ENCODE results near the gene SENP7.
"Not testable (repeated sequence)": the region's sequence is repeated elsewhere in the genome, so short reads cannot be mapped to it uniquely, and the experiment has no call there.

SENP7 gene

DNA sequence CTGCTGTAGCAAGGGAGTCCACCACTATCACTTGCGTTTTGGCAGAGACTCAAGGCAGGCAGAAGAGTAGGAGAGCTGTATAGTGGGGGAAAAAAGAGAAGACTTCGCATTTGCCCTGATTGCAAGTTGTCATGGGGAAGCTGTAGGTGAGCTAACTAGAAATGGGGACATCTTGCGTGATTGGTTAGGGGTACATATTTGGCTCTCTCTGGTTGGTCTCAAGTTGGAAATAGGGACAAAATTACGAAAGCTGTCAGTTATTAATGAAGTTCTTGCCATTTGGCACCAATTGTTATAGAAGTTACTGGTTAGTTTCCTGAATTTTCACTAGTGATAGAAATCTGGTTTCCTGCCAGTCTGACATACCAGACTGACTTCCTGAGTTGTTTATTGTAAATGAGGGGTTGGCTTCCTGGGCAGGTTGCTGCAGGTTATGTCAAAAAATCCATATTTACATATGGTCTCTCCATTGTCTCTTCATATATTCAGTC, 8.2 kb upstream of the SENP7 start:
- no peak for DNase-seq

DNA sequence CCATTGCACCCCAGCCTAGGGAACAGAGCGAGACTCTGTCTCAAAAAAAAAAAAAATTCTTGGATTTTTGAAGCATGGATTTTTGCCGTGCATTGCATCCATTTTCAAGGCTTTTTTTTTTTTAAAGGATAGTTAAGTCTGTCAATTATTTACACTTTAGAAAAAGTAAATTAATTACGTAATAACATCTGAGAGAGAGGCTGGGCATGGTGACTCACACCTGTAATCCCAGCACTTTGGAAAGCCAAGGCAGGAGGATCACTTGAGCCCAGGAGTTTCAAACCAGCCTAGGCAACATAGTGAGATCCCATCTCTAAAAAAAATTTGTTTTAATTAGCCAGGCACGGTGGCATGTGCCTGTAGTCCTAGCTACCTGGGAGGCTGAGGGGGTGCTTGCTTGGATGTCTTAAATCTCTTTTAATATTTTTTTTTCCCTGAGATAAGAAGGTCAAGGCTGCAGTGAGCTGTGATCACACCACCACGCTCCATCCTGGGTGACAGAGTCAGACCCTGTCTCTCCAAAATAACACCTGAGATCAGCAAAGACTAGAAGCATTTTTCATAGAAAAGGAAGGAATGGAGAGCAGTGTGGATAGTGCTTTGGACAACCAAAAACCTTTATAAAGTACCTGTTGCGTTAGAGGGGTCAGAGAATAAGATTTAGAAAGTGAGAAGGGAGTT, 6.8 kb upstream of the SENP7 start:
- no peak for DNase-seq

DNA sequence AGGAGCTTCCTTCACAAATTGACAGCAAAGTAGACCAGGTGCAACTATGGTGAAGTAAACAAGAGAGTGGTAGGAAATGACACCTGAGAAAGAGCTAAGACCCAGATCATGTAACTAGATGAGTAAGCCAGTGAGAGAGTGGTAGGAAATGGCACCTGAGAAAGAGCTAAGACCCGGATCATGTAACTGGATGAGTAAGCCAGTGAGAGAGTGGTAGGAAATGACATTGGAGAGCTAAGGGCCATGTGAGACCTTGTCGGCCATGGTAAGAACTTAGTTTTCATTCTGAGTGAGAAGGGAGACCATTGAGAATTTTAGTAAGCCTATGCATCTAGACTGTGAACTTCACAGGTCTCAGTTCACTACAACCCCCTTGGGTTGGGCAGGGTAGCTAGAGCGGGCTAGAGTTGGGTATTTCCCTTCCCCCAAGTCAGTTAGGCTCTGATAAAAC, 5.4 kb upstream of the SENP7 start:
- no peak for DNase-seq

DNA sequence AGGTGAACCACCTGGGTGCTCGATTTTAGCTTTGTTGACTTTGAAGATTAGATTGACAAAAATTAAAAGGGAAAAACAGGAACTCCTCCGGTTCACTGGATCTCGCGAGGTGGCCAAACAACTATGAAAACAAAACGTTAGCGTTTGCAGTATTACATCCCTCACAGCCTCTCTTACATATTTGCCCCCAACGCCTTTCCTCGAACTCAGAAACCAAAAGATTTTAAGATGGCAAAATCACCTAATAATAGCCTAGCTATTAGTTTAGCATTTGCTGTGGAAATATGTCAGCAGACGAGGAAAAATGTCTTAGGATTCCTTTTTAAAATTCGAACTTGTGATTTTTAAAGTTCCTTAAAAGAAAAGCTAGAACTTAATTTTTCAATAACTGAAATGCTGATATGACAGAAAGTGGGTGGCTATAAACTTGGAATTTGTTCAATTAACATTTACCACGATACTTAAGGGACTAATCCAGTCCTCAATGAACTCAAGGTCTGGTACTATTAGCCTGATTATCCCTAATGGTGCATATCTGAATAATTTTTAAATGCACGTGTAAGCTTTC, 491 bp upstream of the SENP7 start:
- DNase-seq, result no peak

DNA sequence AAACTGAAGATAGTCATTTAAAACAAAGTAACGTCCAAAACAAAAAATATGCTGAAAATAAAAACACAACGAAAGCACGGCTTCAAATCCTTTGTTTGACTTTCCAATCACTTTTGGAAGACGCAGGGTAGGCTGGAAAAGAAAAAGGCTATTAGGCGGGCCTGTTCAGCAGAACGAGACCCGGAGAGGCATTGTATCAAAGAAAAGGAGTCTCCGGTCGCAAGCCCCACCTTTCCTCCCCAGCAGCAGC, 691 bp downstream of the SENP7 start:
- no peak for DNase-seq

DNA sequence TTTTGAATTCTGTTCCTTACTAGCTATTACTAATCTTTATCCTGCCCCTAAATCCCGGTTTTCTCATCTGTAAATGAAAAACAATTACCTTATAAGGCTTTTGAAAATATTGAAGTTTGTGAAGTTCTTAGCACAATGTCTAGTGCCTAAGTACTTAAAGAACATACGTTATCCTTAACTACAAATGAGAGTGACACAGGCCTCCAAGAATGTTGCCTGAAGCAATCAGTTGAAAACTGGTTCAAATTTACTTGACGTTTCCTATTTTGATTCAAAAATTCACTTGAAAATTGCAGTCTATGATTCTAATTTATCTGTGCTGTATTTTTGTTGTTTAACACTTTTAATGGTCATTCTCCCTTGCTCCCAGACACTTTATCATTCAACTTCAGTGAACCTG, 3.2 kb downstream of the SENP7 start:
- no peak for DNase-seq

DNA sequence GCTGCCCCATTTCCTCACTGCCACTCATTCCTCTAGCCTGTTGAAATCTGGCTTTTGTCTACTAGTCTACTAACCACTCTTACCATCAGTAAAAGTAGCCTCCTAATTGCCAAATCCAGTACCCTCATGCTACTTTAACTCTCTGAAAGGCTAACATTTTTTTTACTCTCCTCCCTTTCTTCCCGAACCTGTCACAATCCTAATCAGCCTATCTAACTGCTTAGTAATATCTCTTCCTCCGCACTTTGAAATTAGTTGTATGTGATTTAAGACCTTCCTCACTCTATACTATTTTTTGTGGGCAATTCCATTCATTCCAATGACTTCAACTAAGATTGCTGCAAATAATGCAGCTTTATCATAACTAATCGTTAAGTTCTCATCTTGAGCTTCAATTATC, 3.7 kb downstream of the SENP7 start:
- DNase-seq, result no peak

DNA sequence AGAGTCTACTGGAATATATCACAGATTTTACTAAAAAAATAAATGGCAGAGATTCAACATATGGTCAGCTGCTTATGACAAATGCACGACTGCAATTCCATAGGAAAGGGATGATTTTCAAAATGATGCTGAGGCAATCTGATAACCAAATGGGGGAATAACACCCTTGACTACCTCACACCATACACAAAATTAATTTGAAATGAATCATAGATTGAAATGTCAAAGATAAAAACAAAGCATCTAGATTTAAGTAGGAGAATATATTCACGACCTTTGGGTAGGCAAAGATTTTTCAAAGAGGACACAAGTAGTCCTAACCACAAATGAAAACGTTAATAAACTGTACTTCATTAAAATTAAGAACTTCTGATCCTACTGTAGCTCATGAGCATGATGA, 11.2 kb downstream of the SENP7 start:
- DNase-seq, result no peak

DNA sequence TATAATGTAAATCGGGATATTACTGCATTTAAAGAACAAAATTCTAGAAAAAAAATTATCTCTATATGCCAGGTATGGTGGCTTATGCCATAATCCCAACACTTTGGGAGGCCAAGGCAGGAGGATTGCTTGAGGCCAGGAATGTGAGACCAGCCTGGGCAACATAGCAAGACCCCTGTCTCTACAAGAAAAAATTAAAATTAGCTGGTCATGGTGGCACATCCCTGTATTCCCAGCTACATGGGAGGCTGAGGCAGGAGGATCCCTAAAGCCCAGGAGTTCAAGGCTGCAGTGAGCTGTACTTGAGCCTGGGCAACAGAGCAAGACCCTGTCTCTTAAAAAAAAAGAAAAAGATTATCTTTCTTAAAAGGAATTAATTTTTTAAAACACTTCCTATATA, 12.8 kb downstream of the SENP7 start:
- DNase-seq, result no peak

DNA sequence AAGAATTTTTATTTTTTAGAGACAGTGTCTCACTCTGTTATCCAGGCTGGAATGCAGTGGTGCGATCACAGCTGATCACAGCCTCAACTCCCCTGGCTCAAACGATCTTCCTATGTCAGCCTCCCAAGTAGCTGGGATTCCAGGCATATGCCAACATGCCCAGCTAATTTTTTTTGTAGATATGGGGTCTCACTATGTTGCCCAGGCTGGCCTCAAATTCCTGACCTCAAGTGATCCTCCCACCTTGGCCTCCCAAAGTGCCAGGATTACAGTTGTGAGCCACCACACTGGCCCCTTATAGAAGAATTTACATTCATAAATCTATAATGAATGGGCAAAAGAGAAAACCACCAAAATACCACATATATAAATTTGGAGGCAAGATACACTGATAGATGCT, 15.2 kb downstream of the SENP7 start:
- DNase-seq, result no peak

DNA sequence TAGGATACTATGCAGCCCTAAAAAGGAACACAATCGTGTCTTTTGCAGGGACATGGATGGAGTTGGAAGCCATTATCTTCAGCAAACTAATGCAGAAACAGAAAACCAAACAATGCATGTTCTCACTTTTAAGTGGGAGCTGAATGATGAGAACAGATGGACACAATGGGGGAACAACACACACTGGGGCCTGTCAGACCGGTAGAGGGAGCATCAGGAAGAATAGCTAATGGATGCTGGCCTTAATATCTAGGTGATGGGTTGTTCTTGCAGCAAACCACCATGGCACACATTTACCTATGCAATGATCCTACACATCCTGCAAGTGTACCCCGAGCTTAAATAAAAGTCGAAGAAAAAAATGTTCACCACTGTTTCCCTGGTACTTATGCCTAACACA, 17.5 kb downstream of the SENP7 start:
- no peak for DNase-seq

DNA sequence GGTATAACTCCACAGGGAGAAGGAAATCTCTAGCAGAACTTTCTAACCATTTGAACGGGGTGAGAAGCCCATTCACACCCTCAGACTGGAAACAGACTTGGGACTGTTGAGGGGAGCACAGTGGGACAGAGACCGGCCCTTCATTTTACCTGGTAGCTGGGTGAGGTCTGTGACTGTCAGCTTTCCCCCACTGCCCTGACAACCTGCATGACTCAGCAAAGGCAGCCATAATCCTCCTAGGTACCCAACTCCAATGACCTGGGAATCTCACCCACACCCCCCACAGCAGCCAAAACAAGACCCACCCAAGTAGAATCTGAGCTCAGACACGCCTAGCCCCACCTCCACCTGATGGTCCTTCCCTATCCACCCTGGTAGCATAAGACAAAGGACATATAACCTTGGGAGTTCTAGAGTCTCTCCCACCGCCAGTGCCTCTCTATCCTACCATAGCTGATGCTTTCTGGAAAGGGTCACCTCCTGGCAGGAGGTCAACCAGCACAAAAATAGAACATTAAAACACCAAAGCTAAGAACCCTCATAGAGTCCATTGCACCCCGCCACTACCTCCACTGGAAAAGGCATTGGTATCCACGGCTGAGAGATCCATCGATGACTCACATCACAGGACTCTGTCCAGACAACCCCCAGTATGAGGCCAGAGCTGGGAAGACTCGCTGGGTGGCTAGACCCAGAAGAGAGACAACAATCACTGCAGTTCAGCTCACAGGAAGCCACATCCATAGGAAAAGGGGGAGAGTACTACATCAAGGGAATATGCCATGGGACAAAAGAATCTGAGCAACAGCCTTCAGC, 28.0 kb downstream of the SENP7 start:
- no peak for DNase-seq

DNA sequence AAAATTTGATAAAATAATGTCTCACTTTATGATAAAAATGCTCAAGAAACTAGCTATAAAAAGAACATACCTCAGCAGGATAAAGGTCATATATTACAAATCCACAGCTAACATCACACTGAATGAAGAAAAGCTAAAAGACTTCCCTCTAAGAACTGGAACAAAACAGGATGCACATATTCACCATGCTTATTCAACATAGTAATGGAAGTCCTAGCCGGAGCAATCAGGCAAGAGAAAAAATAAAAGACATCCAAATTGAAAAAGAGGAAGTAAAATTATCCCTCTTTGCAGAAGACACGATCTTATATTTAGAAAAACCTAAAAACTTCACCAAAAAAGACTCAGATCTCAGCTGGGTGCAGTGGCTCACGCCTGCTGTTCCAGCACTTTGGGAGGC, 34.0 kb downstream of the SENP7 start:
- DNase-seq, result no peak

DNA sequence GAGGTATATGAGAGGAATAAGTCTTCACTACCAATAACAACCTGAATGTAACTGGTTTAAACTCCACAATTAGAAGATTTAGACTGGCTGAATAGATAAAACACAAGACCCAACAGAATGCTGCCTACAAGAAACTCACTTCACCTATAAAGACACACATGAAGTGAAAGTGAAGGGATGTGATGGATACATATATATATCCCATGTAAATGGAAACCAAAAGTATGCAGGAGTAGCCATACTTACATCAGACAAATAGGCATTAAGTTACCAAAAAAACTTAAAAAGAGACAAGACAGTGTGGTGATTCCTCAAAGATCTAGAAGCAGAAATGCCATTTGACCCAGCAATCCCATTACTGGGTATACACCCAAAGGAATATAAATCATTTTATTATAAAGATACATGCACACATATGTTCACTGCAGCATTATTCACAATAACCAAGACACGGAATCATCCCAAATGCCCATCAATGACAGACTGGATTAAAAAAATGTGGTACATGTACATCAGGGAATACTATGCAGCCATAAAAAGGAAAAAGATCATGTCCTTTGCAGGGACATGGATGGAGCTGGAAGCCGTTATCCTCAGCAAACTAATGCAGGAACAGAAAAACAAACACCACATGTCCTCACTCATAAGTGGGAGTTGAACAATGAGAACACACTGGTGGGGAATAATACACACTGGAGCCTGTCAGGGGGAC, 38.0 kb downstream of the SENP7 start:
- not testable (repeated sequence) for DNase-seq

DNA sequence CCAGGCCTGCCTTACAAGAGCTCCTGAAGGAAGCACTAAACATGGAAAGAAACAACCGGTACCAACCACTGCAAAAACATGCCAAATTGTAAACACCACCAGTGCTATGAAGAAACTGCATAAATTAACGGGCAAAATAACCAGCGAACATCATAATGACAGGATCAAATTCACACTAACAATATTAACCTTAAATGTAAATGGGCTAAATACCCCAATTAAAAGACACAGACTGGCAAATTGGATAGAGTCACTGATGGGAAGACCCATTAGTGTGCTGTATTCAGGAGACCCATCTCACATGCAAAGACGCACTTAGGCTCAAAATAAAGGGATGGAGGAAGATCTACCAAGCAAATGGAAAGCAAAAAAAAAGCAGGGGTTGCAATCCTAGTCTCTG, 44.3 kb downstream of the SENP7 start:
- not testable (repeated sequence) for DNase-seq

DNA sequence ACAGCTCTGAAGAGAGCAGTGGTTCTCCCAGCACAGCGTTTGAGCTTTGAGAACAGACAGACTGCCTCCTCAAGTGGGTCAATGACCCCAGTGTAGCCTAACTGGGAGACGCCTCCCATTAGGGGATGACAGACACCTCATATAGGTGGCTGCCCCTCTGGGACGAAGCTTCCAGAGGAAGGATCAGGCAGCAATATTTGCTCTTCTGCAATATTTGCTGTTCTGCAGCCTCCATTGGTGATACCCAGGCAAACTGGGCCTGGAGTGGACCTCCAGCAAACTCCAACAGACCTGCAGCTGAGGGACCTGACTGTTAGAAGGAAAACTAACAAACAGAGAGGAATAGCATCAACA, 45.7 kb downstream of the SENP7 start:
- DNase-seq, result not testable (repeated sequence)

DNA sequence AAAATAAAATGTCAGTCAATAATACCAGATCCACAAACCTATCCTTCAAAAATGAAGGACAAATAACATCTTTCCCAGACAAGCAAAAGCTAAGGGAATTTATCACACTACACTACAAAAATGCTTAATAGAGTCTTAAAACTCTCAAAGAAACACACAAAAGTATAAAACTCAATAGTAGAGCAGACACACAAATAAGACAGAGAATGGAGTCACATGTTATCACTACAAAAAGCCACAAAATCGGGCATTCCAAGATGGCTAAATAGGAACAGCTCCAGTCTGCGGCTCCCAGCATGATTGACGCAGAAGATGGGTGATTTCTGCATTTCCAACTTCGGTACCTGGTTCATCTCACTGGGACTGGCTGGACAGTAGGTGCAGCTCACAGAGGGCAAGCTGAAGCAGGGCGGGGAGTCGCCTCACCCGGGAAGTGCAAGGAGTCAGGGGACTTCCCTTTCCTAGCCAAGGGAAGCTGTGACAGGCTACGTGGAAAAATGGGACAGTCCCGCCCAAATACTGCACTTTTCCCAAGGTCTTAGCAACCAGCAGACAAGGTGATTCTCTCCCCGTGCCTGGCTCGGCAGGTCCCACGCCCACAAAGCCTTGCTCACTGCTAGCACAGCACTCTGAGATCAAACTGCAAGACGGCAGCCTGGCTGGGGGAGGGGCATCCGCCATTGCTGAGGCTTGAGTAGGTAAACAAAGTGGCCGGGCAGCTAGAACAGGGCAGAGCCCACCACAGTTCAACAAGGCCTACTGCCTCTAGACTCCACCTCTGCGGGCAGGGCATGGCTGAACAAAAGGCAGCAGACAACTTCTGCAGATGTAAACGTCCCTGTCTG, 46.3 kb downstream of the SENP7 start:
- DNase-seq, result no peak

DNA sequence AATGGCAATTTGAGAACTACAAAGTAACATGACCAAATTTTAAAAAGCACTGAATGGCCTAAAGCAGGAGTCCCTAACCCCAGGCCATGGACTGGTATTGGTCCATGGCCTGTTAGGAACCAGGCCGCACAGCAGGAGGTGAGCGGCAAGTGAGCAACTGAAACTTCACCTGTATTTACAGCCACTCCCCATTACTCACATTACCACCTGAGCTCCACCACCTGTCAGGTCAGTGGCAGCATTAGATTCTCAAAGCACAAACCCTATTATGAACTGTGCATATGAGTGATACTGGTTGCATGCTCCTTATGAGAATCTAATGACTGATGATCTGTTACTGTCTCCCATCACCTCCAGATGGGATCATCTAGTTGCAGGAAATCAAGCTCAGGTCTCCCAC, 48.8 kb downstream of the SENP7 start:
- no peak for DNase-seq

DNA sequence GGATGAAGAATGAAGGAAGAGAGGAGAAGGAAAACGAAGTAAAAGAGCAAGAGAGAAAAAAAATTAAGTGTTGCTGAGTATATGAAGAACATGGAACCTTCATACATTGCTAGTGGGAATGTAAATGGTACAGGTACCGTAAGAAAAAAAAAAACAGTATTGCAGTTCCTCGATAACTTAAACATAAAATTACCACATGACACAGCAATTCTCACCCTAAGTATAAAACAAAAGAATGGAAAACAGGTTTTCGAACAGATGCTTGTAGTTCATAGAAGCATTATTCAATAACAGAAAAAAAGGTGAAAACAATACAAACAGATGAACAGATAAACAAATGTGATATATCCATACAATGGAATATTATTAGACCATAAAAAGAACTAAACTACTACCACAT, 51.6 kb downstream of the SENP7 start:
- no peak for DNase-seq

DNA sequence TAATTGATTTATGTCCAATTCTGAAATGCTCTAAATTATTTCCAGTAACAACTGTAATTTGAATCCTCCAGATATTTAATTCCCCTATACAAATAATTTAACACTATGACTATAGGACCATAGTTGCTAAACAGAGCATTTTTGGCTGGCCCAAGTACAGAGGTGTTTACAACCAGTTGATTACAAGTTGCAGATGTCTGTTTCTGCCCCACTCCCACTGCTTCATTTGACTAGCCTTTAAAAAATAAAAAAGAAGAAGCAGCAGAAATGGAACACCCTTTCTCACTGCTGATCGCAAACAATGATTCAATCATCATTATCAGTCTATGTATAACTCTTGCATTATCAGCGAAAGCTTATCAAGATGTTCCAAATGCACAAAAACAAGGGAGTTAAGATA, 54.6 kb downstream of the SENP7 start:
- DNase-seq, result no peak

DNA sequence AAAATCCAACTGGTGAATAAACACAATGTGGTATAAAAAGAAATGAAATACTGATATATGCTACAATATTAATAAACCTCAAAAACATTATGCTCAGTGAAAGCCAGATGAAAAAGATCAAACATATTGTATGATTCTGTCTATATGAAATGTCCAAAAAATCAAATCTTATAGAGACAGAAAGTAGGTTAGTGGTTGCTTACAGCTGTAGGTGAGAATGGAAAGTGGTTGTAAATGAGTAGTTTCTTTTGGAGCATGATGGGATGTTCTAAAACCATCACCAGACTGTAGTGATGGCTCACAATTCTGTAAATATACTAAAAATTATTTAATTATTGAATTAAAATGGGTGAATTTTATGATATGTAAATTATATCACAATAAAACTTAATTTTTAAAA, 58.4 kb downstream of the SENP7 start:
- DNase-seq, result no peak

Data from amygdala (tissue), 56 donors.